ENCODE measurements around the gene TMEM203.

TMEM203 gene

DNA sequence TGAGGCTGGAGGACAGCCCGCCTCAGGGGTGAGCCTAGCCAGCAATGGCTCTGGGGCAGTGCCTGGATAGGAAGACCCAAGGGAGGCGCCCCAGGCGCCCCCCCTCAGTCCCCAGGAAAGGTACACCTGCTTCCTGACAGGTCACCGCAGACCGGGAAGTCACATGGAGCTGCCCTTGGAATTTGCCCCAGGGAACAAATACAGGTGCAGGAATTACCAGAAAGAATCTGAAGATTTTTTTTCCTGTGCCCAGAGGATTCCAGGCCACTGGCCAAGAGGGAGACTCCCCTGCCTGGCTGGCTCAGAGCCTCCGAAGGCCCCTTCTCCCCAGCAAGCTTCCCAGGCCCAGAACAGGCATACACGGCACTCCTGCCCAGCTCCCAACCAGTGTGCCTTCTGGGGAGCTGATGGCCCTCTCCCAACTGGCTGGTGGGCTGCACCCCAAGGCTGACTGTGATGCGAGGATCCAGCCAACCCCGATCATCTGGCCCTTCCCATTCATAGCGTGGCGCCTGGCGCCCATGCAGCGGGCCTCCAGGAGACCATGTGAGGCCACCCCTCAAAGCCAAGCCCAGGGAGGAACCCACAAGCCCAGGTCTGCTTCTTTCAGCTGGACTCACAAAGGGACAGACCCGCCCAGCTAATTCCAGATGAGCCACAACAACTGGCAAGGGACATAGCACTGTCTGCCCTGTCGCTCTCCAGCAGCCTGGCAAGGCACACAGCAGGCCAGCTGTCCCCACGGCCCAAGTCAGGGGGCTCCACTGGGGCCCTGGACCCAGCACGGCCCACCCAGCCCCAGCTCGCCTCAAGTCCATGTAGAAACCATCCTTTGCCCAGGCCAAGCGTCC lies 7.2 kb downstream of the TMEM203 start:
- no peak for DNase-seq (ENCODE audit: low read depth, low spot score)

DNA sequence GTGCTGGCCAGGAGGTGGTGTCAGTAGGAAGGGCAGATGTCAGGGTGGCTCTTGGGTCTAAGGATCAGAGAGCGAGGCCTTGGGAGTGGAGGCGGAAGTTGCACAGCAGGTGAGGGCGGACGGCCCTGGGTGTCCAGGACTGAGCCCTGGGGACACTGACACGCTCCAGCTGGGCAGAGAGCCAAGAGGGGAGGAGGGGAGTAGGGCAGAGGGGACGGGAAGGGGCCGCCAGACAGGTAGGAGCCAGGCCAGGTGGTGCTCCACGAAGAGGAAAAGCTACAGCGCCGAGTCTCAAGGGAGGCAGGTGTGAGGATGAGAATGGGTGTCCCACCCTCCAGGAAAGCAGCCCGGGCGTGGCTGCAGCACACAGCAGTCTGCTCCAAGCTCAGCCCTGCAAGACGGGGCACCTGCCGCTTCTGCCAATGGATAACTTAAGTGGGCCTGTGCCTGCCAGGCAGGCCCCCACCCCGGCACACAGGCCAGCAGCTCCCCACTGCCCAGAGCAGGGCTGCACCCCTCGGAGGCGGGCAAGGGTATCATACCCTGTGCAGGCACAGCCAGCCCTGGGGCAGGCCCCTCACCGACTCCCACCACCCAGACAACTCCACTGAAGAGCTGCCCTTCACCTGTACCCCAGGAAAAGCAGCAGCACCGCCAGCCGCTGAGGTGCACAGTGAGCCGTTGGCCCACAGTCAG lies 9.8 kb downstream of the TMEM203 start:
- DNase-seq (ENCODE audit: low read depth, low spot score): no peak

GRCh38 chr9:137194909-137195308 lies 10.5 kb downstream of the TMEM203 start:
- DNase-seq (ENCODE audit: low read depth, low spot score): no peak

DNA sequence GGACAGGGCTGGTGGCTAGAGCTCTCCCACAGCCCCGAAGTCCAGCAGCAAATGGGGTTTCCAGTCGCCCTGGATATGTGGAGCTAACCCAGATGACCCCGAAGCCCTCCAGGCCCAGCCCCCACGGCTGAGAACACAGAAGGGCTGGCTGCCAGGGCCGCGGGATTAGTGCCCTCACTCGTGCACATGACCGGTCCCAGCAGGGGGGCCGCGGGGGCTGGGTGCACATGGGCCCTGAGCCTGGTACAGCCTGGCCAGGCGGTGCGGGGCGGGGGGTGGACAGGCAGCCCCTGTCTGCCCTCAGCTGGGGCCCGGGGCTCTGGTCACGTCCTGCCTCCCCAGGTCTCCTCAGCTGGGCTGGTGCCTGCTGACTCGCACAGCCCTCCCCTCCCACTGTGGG lies 11.1 kb downstream of the TMEM203 start:
- DNase-seq (ENCODE audit: low read depth, low spot score): no peak

DNA sequence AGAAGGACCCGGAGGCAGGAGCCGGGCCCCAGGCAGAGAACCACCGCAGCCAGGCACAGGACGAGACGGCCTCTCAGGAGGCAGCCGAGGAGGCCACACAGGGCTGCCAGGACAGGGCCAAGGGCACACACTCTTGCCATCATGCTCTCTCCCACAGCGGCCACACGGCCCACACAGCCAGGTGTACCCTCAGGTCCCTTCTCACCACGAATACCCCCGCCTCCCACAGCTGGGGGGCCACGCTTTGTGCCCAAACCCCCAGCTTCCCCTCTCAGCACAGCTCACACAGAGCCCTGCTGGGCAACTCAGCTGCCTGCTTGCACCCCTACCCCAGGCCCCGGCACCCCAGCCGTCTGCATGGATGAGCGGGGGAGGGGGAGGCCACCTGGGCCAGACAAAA lies 11.7 kb downstream of the TMEM203 start:
- DNase-seq (ENCODE audit: low read depth, low spot score): no peak

DNA sequence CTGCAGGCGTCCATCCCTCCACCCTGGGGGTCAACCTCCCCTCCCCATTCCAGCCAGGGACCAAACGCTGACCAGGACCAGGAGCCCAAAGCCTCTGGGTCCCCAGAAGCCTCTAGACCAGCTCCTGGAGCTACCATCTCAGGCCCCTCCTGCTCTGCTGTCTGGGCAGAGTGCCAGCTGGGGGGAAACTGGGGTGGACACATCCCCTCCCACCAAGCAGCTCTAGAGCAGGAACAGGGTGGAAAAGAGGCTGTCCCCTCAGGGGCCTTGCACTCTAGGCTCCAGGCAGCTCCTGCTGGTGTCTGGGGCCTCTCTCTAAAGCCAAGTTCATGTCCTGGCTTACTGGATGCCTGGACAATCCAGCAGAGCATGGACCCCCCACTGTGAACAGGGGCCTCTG lies 12.6 kb downstream of the TMEM203 start:
- no peak for DNase-seq (ENCODE audit: low read depth, low spot score)

GRCh38 chr9:137192448-137192780 lies 13.0 kb downstream of the TMEM203 start:
- no peak for DNase-seq (ENCODE audit: low read depth, low spot score)

DNA sequence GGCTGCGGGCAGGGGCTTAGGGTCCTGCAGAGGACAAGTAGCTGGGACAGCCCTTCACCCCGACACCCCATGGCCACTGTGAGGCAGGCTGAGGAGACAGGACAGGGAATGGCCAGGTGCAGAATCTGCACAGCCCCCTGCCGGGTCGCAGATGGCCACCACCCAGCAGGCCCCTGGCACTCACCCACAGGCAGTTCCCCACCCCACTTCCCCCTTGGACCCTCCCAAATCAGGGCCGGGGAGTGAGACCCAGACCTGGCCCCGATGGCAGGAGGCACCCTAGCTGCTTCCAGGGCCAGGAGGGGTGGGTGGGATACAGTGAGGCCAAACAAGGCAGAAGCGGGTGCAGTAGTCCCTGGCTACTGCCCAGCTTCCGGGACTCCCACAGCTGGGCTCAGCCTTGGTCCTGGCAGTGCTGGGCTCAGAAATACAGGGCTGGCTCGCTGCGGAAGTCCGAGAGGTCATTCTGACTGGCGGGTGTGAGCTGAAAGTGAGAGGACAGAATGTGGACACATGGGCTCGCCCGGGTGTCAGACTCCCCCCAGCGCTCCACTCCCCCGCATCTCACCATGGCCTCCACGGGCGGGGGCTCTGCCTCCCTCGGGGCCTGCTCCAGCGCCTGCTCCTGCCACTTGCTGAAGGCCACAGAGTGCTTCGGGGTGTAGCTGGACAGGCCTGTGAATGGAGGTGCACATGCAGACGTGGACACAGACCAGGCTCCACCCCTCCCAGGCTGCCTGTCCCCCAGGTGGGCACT lies 13.6 kb downstream of the TMEM203 start:
- no peak for DNase-seq (ENCODE audit: low read depth, low spot score)

DNA sequence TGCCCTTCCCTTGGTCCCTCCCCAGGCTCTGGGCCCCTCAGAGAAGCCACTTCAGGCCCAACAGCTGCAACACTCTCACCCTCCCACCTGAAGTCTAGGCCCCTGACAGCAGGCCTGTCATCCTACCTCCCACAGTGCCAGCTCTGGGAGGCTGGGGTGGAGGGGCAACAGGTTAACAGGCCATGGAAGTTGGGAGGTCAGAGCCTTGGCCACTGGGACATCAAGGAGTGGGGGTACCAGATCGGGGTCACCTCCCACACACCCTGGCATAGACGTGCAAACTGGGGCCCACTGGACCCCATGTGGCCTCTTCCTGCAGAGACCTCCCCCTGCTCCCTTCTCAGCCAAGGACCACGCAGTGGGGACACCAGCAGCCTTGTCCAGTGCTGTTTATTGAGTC lies 14.2 kb downstream of the TMEM203 start:
- DNase-seq (ENCODE audit: low read depth, low spot score): no peak

GRCh38 chr9:137190315-137190856 lies 15.1 kb downstream of the TMEM203 start:
- no peak for DNase-seq (ENCODE audit: low read depth, low spot score)

- no peak for DNase-seq (ENCODE audit: low read depth, low spot score)
These were observed 15.9 kb downstream of the TMEM203 start for GRCh38 chr9:137189297-137190295.

DNA sequence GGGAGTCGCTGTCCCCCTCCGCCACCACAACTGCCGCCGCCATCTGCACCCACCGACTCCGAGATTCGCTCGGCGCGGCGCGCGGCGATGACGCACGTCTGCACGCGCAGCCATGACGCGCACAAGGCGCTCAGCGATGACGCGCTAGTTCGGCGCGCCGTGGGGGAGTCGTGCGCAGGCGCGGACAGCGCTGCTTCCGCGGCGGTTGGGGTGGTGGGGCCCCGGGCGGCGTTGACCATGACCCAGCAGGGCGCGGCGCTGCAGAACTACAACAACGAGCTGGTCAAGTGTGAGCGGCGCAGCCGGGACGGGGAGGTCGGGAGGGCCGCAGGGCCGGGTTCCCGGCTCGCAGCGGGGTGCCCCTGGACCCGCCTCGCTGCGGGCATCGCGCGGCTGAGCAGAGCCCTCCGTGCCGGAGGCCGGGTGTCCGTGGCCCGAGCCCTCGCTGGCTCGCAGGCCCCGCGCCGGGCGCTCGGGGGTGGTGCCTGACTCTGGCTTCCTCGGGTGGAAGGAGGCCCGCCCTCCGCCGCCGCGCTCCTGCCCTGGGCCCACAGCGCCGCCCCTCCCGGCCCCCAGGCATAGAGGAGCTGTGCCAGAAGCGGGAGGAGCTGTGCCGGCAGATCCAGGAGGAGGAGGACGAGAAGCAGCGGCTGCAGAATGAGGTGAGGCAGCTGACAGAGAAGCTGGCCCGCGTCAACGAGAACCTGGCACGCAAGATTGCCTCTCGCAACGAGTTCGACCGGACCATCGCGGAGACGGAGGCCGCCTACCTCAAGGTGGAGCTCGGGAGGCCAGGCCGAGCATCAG lies 16.8 kb downstream of the TMEM203 start, which contains the start of the genes ANAPC2 and SSNA1:
Gene ANAPC2 (minus strand): TSS at position 71 of the 807 bp plus-strand sequence. CDS start 28 bp downstream, at position 43.
Gene SSNA1 (plus strand): TSS at position 187 of the 807 bp plus-strand sequence. CDS start 51 bp downstream, at position 238.
- peak; percentile 89 for DNase-seq (ENCODE audit: low read depth, low spot score)

- no peak for DNase-seq (ENCODE audit: low read depth, low spot score)
These were observed 17.4 kb downstream of the TMEM203 start for GRCh38 chr9:137188086-137188489.

GRCh38 chr9:137187386-137187785 lies 18.1 kb downstream of the TMEM203 start:
- DNase-seq (ENCODE audit: low read depth, low spot score): no peak

GRCh38 chr9:137186385-137186784 lies 19.1 kb downstream of the TMEM203 start:
- DNase-seq (ENCODE audit: low read depth, low spot score): no peak

DNA sequence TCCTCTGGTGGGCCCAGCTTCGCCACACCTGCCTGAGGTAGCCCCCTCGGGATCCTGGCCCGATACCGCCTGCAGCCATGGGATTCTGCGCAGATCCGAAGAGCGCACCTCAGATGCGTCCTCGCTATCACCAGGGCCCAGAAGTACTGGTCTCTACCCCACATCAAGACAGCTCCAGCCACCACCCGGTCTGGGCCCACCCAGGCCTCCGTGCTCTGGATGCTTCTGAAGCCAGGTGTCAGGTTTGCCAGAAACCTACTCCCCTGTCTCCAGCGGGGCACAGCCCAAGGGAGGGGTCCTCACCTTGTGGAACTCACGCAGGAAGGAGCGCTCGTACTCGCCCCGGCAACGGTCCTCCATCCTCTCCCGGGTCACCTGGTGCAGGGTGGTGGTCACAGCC lies 19.5 kb downstream of the TMEM203 start:
- no peak for DNase-seq (ENCODE audit: low read depth, low spot score)

DNA sequence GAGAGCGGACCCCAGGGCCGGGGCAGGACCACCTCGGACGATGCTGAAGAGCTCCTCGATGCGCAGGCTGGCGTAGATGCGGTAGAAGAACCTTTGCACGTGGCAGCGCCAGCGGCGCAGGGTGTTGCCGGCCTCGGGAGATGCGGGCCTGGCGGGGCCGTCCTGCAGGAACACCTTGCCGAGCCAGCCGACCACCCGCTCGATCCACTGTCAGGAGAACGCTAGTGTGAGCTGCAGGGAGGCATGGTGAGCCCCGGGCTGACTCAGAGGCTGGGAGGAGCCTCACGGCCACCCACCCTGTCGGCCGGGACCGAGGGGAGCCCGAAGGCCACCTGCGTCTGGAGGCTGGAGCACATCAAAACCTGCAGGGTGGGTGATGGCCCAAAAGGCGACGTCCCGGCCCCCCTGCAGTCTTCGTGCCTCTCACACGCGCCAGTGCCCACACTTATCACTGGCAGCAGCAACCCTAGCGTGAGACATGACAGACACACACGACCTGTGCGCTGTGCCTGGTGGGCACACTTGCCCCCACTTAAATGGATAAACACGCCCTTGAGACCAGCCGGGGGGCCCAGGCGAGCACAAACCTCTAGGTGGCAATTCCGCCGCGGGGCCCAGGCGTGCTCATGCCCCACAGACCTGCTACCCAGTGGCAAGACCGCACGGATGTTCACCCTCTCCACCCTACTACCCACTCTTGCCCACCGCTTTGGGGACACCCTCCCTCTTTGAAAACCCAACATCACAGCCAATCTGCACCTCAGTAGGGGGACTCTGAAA lies 20.4 kb downstream of the TMEM203 start:
- DNase-seq (ENCODE audit: low read depth, low spot score): no peak

DNA sequence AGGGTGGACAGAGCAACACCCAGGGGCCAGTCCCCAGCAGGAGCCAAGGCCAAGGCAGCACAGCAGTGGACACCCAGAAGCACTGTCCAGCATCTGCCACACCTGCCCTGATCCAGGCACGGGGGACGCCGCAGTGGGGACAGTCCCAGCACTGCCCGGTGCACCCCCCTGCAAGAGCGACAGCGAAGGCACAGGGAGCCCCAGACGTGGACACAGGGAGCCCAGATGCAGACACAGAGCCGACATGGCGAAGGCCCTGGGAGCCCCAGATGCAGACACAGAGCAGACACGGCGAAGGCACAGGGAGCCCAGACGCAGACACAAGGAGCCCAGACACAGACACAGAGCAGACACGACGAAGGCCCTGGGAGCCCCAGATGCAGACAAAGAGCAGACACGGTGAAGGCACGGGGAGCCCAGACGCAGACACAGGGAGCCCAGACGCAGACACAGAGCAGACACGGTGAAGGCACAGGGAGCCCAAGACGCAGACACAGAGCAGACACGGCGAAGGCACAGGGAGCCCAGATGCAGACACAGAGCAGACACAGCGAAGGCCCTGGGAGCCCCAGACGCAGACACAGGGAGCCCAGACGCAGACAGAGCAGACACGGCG lies 21.4 kb downstream of the TMEM203 start:
- no peak for DNase-seq (ENCODE audit: low read depth, low spot score)

DNA sequence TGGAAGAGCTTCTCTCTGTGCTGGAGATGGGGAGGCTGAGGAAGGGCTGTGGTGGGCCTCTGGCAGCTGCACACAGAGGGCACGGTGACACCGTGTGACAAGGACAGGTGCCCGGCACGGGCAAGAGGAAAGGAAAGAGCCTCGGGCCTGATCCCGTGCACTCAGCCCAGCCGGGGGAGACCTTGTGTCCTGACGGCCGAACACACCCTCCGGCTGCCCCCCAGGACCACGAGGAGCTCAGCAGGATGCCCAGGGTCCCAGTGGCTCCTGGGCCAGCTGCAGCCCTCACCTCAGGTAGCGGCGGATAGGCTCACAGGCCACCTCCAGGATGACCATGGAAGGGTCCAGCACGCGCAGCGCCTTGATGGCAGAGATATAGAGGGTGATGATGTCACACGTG lies 22.6 kb downstream of the TMEM203 start:
- DNase-seq (ENCODE audit: low read depth, low spot score): no peak

Measured in brain pericyte (primary cell).